HG03175 (cell line): ENCODE data around the gene L3MBTL3.
"Not testable (repeated sequence)": the region's sequence is repeated elsewhere in the genome, so short reads cannot be mapped to it uniquely, and the experiment has no call there.

ENCODE experiments used
- ATAC-seq: cut with Tn5 transposase; IDR thresholded peaks from one replicate; pipeline ENCODE4 v1.9.1; 2021; ENCODE audit warnings: mild to moderate bottlenecking, moderate library complexity; ENCODE audit not compliant: unreplicated experiment

Gene L3MBTL3

GRCh38 chr6:130134582-130134981, 116.2 kb downstream of the L3MBTL3 start:
- ATAC-seq: no peak

GRCh38 chr6:130136798-130137197, 118.4 kb downstream of the L3MBTL3 start:
- ATAC-seq: no peak

- ATAC-seq: peak; percentile 62
These were observed 119.9 kb downstream of the L3MBTL3 start for GRCh38 chr6:130138116-130138908.

GRCh38 chr6:130138909-130139242, 120.5 kb downstream of the L3MBTL3 start:
- ATAC-seq: peak; percentile 43

- ATAC-seq: no peak
These were observed 121.7 kb downstream of the L3MBTL3 start for GRCh38 chr6:130140084-130140483.

- ATAC-seq: no peak
These were observed 125.3 kb downstream of the L3MBTL3 start for GRCh38 chr6:130143709-130144108.

GRCh38 chr6:130147111-130147510, 128.7 kb downstream of the L3MBTL3 start:
- no peak for ATAC-seq

- no peak for ATAC-seq
These were observed 129.8 kb downstream of the L3MBTL3 start for GRCh38 chr6:130148181-130148580.

- ATAC-seq: not testable (repeated sequence)
These were observed 130.6 kb downstream of the L3MBTL3 start for GRCh38 chr6:130149016-130149415.

- no peak for ATAC-seq
These were observed 132.5 kb downstream of the L3MBTL3 start for GRCh38 chr6:130150906-130151305.

- no peak for ATAC-seq
These were observed 134.6 kb downstream of the L3MBTL3 start for GRCh38 chr6:130152908-130153510.

GRCh38 chr6:130156908-130157307, 138.5 kb downstream of the L3MBTL3 start:
- ATAC-seq: no peak

GRCh38 chr6:130158056-130158455, 139.7 kb downstream of the L3MBTL3 start:
- ATAC-seq: no peak

- no peak for ATAC-seq
These were observed 140.2 kb downstream of the L3MBTL3 start for GRCh38 chr6:130158548-130158947.

- ATAC-seq: no peak
These were observed 141.6 kb downstream of the L3MBTL3 start for GRCh38 chr6:130159956-130160355.

- ATAC-seq: no peak
These were observed 143.5 kb downstream of the L3MBTL3 start for GRCh38 chr6:130161683-130162404.

GRCh38 chr6:130162421-130162820, 144.0 kb downstream of the L3MBTL3 start:
- no peak for ATAC-seq

- ATAC-seq: no peak
These were observed 144.9 kb downstream of the L3MBTL3 start for GRCh38 chr6:130163266-130163665.

- ATAC-seq: no peak
These were observed 145.9 kb downstream of the L3MBTL3 start for GRCh38 chr6:130164251-130164650.

GRCh38 chr6:130167655-130168054, 149.3 kb downstream of the L3MBTL3 start:
- no peak for ATAC-seq

- ATAC-seq: not testable (repeated sequence)
These were observed 151.8 kb downstream of the L3MBTL3 start for GRCh38 chr6:130170160-130170559.
